Measurements from ENCODE around the gene SULT1E1.
A peak's percentile ranks its signal among the peaks of the same experiment; 100 is the strongest.

Gene SULT1E1

GRCh38 chr4:69860052-69860451 is at the start of gene SULT1E1:
Gene SULT1E1 (minus strand): TSS chr4:69860145. CDS start chr4:69857644, 2,501 bp downstream.
- DNase-seq: no peak

DNA sequence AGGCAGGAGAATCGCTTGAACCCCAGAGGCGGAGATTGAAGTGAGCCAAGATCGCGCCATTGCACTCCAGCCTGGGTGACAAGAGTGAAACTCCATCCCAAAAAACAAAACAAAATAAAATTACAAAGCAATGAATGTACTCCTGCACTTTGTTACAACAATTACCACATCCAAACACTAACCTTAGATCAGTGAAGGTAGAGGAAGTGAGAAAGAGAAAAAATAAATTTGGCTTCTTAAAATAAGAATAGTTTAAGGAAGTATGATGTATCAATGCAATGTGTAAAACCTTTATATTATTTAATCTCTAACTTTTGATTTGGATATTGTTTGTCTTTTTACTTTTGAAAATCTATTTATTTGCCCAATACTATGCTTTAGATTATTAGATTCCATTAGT is 49.2 kb upstream of the SULT1E1 start:
- no peak for DNase-seq

DNA sequence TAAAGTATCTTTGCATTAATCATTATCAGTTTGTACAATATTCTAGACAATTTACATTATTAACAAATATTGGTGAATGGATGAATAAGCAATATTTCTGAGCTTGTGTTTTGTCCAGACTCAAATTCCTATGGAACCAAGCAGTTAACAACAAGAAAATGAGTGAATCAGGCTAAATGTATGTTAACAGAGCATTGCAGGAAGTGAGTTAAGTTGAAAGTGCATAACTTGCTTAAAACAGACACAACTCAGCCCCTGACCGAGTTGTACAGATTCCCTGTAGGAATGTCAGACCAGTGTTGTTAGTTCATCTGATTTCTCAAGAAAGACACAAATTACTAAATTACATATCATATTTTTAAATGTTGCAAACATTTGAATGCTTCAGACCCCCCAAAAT is 47.2 kb upstream of the SULT1E1 start:
- DNase-seq: no peak

- DNase-seq: no peak
These were observed 36.7 kb upstream of the SULT1E1 start for GRCh38 chr4:69896530-69897116.

DNA sequence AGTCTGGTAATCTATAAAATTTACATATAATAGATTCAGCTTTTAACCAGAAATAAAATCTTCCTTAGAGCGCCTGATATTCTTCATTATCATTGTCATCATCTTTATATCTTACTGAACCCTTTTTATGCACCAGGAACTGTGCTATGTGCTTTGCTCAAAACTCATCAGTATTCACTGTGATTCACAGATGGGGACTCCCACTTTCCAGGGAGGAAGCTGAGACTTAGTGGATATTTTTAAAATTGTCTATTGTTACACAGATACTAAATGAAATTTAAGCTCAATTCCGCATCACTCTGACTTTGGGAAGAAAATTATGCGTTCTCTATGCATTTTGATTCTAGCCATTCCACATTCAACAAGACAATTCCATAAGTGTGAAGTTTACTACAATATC is 34.8 kb upstream of the SULT1E1 start:
- DNase-seq: no peak

GRCh38 chr4:69894186-69894585 is 34.2 kb upstream of the SULT1E1 start:
- DNase-seq: no peak

DNA sequence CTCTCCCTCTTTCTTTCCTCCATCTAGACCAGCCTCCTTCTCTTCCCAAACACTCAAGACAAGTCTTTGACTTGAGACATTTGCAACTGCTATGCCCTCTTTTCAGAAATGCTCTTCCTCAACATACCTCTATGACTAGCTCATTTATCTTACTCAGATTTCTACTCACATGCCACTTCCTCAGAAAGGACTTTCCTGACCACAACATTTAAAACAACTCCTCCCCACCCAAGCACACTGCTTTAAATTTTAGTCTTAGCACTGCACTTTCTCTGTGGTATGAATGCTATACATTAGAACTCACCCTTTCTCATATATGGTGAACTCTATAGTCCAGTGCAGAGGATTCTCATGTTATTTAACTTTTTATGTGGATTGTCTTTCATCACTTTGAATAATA is 28.4 kb upstream of the SULT1E1 start:
- DNase-seq: no peak

GRCh38 chr4:69882150-69882549 is 22.2 kb upstream of the SULT1E1 start:
- DNase-seq: no peak

- peak; percentile 11 for DNase-seq
These were observed 21.3 kb upstream of the SULT1E1 start for GRCh38 chr4:69881173-69881773.

- no peak for DNase-seq
These were observed 18.3 kb upstream of the SULT1E1 start for GRCh38 chr4:69878250-69878649.

DNA sequence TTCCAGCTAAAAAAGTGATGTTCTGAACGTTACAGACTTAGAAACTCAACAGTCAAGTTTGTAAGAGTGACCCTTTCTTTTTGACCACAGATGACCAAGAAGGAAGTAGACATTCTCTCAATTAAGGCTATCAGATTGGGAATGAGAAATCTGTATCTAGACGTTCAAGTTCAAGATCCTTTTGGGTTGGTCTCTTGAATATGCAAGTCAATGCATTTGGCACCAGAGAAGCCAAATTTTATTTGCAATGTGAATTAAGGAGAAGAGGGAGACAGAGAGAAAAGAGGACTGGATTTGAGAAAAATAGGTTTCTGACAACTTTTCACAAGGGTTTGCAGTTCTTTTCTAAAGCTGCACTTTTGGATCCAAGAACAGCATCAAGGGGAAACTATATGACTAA is 17.5 kb upstream of the SULT1E1 start:
- no peak for DNase-seq

- DNase-seq: no peak
These were observed 16.1 kb upstream of the SULT1E1 start for GRCh38 chr4:69876071-69876470.

DNA sequence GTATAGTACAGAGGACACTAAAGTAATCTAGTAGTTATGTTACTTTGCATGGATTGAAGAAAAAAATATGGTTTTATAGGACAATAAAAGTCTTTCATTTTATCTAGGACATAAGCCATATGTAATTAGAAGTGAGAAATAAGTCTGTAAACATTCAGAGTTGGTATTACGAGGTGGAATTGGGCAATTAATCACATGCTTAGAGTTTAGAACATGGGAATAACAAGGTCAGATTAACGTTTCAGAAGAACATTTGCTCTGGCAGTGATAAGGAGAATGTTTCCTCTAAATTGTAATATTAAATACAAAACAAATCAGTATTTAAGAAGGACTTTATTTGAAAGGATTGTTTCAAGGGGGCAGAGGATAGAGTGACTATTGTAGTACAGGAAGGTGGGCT is 15.6 kb upstream of the SULT1E1 start:
- no peak for DNase-seq

GRCh38 chr4:69874507-69874906 is 14.6 kb upstream of the SULT1E1 start:
- DNase-seq: no peak

DNA sequence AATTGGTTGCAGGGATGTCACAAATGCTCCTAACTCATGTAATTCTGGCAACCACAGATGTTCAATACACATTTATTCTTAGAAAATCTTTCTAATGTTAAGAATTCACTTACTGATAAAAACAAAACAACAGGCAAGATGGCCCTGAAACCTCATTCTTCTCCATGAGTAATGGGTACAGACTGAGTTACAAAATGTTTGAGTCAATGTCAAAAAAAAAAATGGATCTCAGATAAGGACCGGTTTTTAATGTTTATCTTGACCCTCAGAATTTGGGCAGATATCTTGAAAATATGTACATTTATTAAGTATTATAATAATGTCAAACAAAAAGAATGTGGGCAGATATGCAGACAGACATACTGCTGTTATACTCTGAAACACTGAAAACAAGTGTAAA is 1.8 kb upstream of the SULT1E1 start:
- DNase-seq: no peak

- no peak for DNase-seq
These were observed 765 bp upstream of the SULT1E1 start for GRCh38 chr4:69860521-69861298.

DNA sequence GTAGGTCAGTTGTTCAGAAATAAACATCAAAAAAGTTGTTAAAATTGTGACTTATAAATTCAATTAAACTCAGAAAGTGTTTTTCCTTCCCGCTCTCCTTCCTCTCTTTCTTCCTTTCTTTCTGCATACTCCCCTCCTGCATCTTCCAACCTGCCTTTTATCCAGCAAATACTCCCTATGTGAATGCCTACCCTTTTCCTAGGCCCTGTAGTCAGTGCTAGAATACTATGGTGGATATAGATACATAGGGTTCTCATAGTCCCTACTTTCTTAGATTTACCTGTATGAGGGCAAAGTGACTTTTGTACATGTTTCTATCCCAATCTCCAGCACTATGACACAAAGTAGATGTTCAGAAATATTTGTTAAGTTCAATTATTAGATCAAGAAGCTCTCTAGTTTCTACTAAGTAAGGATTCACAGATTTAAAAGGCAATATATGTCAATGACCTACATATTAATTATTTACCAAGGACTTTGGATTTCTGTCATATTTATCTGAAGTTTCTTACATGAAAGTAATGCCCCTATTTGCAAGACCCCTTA is 732 bp downstream of the SULT1E1 start:
- no peak for DNase-seq

DNA sequence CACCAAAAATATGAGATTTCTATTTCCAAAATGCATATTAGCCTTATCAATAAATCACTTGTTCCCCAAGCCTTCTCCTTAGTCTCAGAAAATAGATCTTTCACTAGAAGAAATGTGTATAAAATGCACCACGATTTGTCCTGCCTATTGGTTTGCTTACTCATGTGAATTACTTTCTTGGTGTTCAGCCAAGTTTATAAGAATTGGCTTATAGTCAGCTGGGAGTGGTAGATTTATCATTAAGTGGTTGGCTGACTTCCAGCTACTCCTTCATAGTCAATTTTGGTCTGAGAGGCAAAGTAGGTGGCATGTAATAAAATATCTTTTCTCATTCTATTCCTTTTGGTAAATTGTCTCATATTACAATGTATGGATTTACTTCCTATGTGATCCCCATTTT is 1.3 kb downstream of the SULT1E1 start:
- peak; percentile 16 for DNase-seq

- DNase-seq: no peak
These were observed 4.1 kb downstream of the SULT1E1 start for GRCh38 chr4:69855822-69856221.

GRCh38 chr4:69849969-69850368 is 10.0 kb downstream of the SULT1E1 start:
- no peak for DNase-seq

DNA sequence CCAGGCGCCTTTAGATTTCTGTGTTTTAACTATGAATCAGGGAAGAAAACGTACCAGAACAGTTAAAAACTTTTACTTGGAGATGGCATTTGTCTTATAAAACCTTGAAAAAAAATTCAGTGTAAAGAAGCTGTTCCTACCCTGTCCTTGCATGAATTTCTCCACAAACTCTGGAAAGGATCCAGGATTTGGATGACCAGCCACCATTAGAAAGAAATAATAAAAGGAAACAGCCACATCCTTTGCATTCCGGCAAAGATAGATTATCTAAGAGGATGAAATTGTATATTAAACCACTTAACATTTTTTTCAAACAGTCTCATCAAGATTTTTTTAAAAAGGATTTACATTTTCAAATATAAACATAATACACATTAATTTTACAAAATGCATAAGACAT is 10.6 kb downstream of the SULT1E1 start:
- no peak for DNase-seq

DNA sequence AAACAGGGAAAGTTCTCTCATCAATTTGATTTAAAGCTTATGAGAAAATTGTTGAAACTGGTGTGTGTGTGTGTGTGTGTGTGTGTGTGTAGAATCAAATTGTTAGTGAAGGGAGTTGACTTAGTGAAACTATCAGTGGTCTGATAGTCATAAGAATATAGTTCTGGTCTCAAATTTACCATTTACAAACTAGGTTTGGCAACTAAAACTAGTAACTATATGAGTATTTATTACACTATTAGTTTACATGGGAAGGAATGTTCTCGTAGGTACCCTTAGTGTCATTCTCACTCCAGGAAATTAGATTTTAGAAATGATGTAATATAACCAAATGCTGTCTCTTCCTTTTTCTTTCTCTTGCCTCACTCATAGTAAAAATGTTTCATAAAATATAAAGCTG is 11.9 kb downstream of the SULT1E1 start:
- DNase-seq: no peak

DNA sequence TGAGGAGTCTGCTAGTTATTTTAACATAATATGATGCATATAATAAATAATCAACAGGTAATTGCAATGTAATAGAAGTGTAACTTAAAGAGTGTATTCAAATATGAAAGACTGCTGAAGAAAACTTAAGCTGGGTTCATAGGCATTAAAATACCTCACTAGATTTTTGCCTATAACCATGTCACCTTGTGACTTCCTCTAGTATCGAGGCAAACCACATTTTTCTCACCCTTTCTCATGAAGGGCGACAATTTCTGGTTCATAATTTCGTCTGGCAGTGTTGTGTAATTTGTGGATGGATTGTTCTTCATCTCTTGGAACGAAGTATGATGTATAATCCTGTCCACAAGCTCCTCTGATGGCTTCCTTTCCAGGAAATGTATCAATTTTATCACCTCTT is 16.0 kb downstream of the SULT1E1 start:
- no peak for DNase-seq

DNA sequence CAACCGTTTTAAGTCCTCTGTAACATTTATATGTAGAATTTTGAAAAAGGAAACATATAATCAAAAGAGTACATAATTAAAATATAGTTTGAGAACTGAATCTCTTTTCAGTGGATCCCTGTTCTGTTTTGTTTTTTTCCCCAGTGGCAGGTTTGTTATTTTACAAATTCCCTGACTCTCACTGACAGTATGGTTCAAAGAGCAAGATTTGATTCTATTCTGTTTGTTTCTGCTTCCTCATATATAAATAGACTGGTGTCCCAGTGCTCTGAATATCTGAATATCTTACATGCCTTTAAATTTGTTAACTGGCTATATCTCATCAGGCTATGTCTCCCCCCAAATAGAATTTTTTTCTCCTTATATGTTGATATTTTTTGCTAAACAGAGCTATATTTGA is 16.6 kb downstream of the SULT1E1 start:
- no peak for DNase-seq

Measured in NCI-H748 treated with DMSO at 0.1 percent for 48 hours (cell line).